Retinal pigment epithelial cell (primary cell): ENCODE measurements around the gene TEX11.

Source experiments
- DNase-seq: peaks from one replicate; pipeline ENCODE4 v3.0.0-alpha.2; 2010; ENCODE audit warnings: low read depth
- H3K4me3 ChIP-seq: 2 replicates; pipeline ENCODE4 v1.5.1; 2011; ENCODE audit warnings: mild to moderate bottlenecking, low read length, control low read depth, moderate library complexity
- TF ChIP-seq, protein P1 (sequence below): conservative IDR thresholded peaks from 2 replicates; pipeline ENCODE4 v1.5.1; 2011; ENCODE audit warnings: low read depth, low read length, control low read depth, inconsistent platforms

Gene TEX11

DNA sequence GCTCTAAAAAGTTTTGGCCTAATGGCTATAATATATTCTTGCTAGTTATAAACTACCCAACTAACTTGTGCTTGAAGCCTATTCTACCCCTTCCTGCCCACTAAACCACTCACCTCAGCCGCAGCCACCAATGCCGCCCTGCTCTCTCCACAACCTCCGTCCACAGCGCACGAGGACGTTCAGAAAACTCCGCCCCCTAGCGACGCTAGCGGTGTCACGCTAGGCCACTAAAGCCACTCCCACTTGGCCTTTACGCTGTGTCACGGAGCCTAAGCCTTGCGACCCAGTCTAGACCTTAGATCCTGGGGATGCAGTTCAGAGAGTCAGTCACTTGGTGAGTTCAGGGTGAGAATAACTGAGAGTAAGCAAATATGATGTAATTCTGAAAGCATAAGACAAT, at the start of gene TEX11:
Gene TEX11 (minus strand): TSS at position 171 of the 400 bp plus-strand sequence. CDS start 922 bp downstream, outside the sequence.
- no peak within 1 kb of the TSS for H3K4me3 ChIP-seq
- TF ChIP-seq, protein P1, sequence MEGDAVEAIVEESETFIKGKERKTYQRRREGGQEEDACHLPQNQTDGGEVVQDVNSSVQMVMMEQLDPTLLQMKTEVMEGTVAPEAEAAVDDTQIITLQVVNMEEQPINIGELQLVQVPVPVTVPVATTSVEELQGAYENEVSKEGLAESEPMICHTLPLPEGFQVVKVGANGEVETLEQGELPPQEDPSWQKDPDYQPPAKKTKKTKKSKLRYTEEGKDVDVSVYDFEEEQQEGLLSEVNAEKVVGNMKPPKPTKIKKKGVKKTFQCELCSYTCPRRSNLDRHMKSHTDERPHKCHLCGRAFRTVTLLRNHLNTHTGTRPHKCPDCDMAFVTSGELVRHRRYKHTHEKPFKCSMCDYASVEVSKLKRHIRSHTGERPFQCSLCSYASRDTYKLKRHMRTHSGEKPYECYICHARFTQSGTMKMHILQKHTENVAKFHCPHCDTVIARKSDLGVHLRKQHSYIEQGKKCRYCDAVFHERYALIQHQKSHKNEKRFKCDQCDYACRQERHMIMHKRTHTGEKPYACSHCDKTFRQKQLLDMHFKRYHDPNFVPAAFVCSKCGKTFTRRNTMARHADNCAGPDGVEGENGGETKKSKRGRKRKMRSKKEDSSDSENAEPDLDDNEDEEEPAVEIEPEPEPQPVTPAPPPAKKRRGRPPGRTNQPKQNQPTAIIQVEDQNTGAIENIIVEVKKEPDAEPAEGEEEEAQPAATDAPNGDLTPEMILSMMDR = no peak
- no peak for DNase-seq

DNA sequence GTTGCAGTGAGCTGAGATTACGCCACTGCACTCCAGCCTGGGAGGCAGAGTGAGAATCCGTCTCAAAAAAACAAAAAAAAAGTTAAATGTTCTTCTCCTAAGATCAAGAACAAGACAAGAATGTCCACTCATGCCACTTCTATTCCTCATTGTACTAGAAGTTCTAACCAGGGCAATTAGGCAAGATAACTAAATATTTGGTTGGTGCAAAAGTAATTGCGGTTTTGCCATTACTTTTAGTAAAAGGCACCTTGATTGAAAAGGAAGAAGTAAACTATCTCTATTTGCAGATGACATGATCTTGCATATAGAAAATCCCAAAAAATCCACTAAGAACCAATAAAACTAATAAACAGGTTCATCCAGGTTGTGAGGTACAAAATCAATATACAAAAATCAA, 46.4 kb upstream of the TEX11 start:
- TF ChIP-seq, protein P1 = no peak
- no peak overlapping the region for H3K4me3 ChIP-seq
- no peak for DNase-seq

DNA sequence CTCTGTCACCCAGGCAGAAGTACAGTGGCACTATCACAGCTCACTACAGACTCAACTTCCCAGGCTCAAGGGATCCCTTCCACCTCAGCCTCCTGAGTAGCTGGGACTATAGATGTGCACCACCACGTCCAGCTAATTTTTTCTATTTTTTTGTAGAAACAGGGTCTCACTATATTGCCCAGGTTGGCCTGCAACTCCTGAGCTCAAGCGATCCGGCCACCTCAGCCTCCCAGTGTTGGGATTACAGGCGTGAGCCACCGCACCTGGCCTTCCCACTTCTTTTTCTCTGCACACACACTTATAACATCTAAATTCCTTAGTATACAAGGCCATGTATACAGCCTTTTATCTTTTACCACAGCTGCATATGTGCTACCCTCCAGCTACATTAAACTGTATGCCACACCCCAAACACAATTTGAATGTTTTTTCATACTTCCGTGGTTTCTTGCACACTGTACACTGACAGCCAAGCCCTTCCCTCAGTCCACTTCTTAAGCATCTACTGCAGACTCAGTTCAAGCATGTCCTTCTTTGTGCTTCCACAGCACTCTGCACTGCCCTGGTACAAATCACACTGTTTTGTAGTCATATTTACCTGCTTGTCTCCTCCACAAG, 15.9 kb upstream of the TEX11 start:
- no peak for DNase-seq
- TF ChIP-seq, protein P1 = no peak

DNA sequence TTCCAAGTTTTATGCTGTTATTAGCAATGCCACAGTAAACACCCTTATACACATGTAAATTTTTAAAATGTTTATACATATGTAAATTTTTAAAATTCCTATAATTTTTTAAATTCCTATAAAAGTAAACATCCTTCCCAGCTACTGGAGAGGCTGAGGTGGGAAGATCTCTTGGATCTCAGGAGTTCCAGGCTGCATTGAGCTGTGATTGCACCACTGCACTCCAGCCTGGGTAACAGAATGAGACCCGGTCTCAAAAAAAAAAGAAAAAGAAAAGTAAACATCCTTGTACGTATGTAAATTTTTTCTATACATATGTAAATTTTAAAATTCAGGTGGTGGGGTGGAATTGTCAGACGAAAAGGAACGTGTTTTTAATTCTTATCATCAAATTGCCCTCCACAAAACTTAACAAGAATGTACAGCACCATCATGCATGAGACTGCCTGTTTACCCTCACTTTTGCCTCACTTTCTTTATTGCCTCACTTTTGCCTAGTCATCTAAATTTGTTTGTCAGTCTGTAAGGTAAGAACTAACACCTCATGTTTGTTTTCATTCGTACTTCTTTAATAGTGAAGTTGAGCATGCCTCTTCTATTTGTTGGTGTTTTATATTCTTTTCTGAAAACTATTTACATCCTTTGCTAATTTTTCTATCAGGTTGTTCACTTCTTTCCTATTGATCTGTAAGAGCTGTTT, 14.4 kb upstream of the TEX11 start:
- no peak overlapping the region for H3K4me3 ChIP-seq
- DNase-seq = no peak
- TF ChIP-seq, protein P1 = no peak

More for the DNA sequence above, 15.9 kb upstream of the TEX11 start:
- H3K4me3 ChIP-seq = no peak overlapping the region

DNA sequence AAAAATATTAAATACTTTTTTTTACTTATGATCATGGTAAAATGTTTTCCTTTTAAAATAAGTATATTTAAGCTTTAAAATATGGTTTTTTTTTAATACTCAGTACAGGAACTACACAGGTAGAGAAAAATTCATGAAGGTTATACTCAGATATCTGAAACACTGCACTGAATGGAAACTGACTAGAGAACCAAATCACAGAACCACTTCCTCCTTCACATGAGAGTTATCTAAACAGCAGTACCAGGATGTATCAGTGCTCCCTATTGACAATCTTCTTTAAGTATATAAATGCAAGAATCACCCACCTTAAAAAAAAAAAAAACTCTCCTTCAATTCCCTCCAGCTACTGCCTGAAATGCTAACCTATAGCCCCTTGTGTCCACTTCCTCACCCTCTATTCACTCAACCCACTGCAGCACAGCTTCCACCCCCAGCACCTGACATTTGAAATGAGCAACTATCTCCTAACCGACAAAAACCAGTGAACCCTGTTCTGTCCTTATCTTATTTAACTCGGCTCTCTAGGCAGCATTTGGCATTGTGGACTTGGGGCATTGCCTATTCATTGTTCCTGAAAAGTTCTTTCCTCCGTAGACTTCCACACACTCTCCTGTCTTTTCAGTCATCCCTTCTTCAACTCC, 13.3 kb upstream of the TEX11 start:
- TF ChIP-seq, protein P1 = no peak
- no peak for DNase-seq
- H3K4me3 ChIP-seq = no peak overlapping the region

DNA sequence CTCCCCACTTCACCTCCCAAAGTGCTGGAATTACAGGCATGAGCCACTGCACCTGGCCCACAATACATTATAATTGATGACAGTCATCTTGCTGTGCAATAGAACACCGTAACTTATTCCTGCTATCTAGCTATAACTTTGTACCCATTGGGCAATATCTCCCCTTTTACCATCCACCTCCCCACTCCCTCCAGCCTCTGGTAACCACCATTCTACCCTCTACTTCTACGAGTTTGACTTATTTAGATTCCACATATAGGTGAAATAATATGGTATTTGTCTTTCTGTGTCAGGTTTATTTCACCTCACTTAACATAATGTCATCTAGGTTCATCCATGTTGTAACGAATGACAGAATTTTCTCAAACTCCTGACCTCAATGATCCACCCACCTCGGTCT, 8.2 kb upstream of the TEX11 start:
- no peak overlapping the region for H3K4me3 ChIP-seq
- no peak for DNase-seq
- TF ChIP-seq, protein P1 = no peak

DNA sequence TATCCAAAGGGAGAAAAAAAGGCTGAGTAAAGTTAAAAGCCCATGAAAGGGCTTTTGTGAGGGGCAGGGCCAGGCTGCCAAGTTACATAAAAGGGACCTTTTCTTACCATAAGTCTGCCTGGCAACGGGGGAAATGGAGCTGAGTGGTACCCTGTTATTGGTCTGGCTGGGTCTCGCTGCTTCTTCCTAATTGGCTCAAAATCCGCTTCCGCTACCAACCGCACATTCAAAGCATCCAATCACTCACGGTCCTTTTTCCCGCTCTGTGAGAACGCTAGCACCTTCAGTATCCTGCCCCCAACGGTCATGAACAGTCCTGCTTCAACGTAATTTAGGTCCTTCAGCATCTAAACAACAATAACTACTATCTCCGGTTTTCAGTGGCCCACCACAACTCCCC, 611 bp downstream of the TEX11 start:
- TF ChIP-seq, protein P1 = no peak

More for the DNA sequence above, 611 bp downstream of the TEX11 start:
- no peak overlapping the region for H3K4me3 ChIP-seq
- DNase-seq = no peak
